ENCODE results near the gene DHRS1. TPM values are rescaled to one million over a fixed set of nuclear protein-coding genes. Genes with fewer than 3 reads are reported as not detected.

The DHRS1 gene
- total RNA-seq, 1 experiment from 2014 or later: 19.7 TPM

- intact Hi-C loops (cut with micrococcal nuclease; ENCODE audit: unreplicated experiment): no loop called here
- Mint-ChIP-seq H3K27me3 (ENCODE audit: unreplicated experiment) (no peaks in the 10 kb centered on the region), H3K4me1 (ENCODE audit: low read depth, unreplicated experiment) (no peaks in the 10 kb centered on the region), H3K9me3 (ENCODE audit: low read depth, unreplicated experiment) (no peaks in the 10 kb centered on the region), H3K27ac (ENCODE audit: unreplicated experiment) (no peak overlapping the region), H3K36me3 (ENCODE audit: insufficient read depth, unreplicated experiment) (no peaks in the 10 kb centered on the region), H3K4me3 (ENCODE audit: low read depth, unreplicated experiment) (no peak overlapping the region)
- TF ChIP-seq CTCF (IDR thresholded peaks at IDR 0.05; ENCODE audit: unreplicated experiment): no peak
- DNase-seq: no peak
- CTCF ChIA-PET: no interaction called here
- BruUV-seq (replicated peaks): no TSS peak
These were observed 14.2 kb downstream of the DHRS1 start for GRCh38 chr14:24285351-24285750.

DNA sequence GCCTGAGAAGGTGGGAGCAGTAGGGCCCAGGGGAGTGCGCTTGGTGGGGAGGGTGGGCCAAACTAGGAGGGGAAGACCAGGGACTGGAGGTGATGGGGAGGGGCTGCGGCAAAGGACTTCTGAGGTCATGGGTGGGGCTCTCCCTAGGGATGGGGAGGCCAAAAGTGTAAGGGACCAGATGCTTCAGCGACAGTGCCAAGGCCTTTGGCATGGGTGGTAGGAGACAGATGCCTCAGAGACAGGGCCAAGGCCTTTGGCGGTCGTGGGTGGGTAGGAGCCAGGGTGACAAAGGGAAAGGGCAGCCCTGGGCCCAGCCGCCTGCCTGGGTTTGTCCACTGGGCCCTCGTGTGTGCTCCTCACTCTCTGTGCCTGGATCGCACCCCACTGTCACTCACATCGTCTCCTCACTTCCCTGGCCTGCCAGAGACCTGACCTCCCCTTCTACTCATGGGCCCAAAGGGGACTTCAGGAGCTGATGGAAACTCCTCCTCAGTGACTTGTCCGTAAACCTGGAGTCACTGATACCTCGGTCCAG, 15.0 kb downstream of the DHRS1 start:
- CTCF ChIA-PET: no interaction called here
- no peak overlapping the region for H3K4me3 Mint-ChIP-seq (ENCODE audit: low read depth, unreplicated experiment)

GRCh38 chr14:24283796-24284460, 15.7 kb downstream of the DHRS1 start:
- H3K27ac Mint-ChIP-seq (ENCODE audit: unreplicated experiment): no peak overlapping the region
- intact Hi-C loops (cut with micrococcal nuclease; ENCODE audit: unreplicated experiment): no loop called here

More for the DNA sequence above, 15.0 kb downstream of the DHRS1 start:
- Mint-ChIP-seq H3K9me3 (ENCODE audit: low read depth, unreplicated experiment) (no peaks in the 10 kb centered on the region), H3K27me3 (ENCODE audit: unreplicated experiment) (no peaks in the 10 kb centered on the region), H3K27ac (ENCODE audit: unreplicated experiment) (no peak overlapping the region), H3K4me1 (ENCODE audit: low read depth, unreplicated experiment) (peaks cover 2% of the 10 kb centered on the region), H3K36me3 (ENCODE audit: insufficient read depth, unreplicated experiment) (no peaks in the 10 kb centered on the region)
- BruUV-seq (replicated peaks): no TSS peak
- no peak for TF ChIP-seq CTCF (IDR thresholded peaks at IDR 0.05; ENCODE audit: unreplicated experiment)
- no peak for DNase-seq
- intact Hi-C loops (cut with micrococcal nuclease; ENCODE audit: unreplicated experiment): no loop called here

DNA sequence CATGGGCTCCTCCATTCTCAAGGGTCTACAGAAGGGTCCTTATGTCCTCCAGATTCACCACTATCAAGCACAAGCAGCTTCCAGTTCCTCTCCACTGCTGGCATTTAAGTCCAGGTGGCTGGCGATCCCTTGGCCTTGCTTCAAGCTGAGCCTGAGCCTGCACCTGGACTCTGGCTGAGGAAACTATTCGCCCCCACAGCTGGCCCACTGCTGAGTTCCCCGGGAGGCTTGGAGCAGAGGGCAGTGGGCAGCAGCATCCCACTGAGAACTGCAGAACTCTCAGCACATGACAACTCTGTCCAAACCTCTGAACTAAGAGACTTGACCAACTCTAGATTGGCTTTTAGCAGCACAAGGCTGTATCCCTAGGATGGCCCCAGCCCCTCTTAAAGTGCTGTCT, 16.8 kb downstream of the DHRS1 start:
- H3K27ac Mint-ChIP-seq (ENCODE audit: unreplicated experiment): no peak overlapping the region
- DNase-seq: no peak
- no peak for TF ChIP-seq CTCF (IDR thresholded peaks at IDR 0.05; ENCODE audit: unreplicated experiment)
- peaks cover 18% of the 10 kb centered on the region for H3K4me1 Mint-ChIP-seq (ENCODE audit: low read depth, unreplicated experiment)
- intact Hi-C loops (cut with micrococcal nuclease; ENCODE audit: unreplicated experiment): no loop called here
- CTCF ChIA-PET: interaction anchor here (1.5 kb wide), 1 partner anchor 40 kb away, joined by 4 read pairs; the partner anchor contains the start of gene TINF2
- H3K4me3 Mint-ChIP-seq (ENCODE audit: low read depth, unreplicated experiment): no peak overlapping the region
- no peaks in the 10 kb centered on the region for H3K27me3 Mint-ChIP-seq (ENCODE audit: unreplicated experiment)
- H3K36me3 Mint-ChIP-seq (ENCODE audit: insufficient read depth, unreplicated experiment): no peaks in the 10 kb centered on the region
- H3K9me3 Mint-ChIP-seq (ENCODE audit: low read depth, unreplicated experiment): no peaks in the 10 kb centered on the region
- no TSS peak for BruUV-seq (replicated peaks)

More at GRCh38 chr14:24283796-24284460, 15.7 kb downstream of the DHRS1 start:
- no peak for DNase-seq
- no peaks in the 10 kb centered on the region for H3K36me3 Mint-ChIP-seq (ENCODE audit: insufficient read depth, unreplicated experiment)
- no peaks in the 10 kb centered on the region for H3K9me3 Mint-ChIP-seq (ENCODE audit: low read depth, unreplicated experiment)
- no peak for TF ChIP-seq CTCF (IDR thresholded peaks at IDR 0.05; ENCODE audit: unreplicated experiment)
- H3K4me1 Mint-ChIP-seq (ENCODE audit: low read depth, unreplicated experiment): peaks cover 8% of the 10 kb centered on the region
- BruUV-seq (replicated peaks): no TSS peak
- no peak overlapping the region for H3K4me3 Mint-ChIP-seq (ENCODE audit: low read depth, unreplicated experiment)
- CTCF ChIA-PET: no interaction called here
- H3K27me3 Mint-ChIP-seq (ENCODE audit: unreplicated experiment): no peaks in the 10 kb centered on the region
